ENCODE data around the gene UGT1A5. TPM values are rescaled to one million over a fixed set of nuclear protein-coding genes. Genes with fewer than 3 reads are reported as not detected.

Gene UGT1A5
- total and polyA plus RNA-seq, 4 experiments from 2014 or later = not detected

DNA sequence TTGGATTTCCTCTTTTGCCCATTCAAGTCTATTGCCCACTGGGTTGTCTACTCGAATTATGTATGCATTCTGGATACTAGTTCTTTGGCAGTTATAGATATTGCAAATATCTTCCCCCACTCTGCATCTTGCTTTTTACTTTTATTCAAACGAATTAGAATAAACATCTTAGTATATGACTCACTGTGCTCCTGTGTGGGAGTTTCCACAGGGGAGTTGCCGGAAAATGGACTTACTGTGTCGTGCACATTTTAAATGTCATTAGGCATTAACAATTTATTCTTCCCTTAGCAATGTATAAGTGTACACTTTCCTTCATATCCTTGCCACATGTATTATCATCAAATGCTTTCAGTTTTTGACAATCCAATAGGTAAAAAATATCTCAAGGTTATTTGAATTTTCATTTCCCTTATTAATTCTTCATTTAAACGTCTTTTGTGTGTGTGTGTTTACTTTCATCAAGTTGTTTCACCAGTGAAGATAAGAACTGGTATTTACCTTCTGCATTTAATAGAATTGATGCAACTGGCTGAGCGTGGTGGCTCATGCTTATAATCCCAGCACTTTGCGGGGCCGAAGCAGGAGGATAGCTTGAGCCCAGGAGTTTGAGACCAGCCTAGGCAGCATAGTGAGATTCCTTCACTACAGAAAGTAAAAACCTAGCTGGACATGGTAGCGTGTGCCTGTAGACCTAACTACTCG is 4.6 kb upstream of the UGT1A5 start:
- Mint-ChIP-seq H3K4me3 (no peak overlapping the region), H3K9me3 (peaks cover 0 to 6% (median 1%) of the 10 kb centered on the region in 8 donors), H3K36me3 (no peaks in the 10 kb centered on the region), H3K27me3 (peaks cover 19 to 29% of the 10 kb centered on the region in 2 donors), H3K27ac (no peak overlapping the region), H3K4me1 (no peaks in the 10 kb centered on the region)
- ChIA-PET CTCF (ENCODE audit: partially characterized antibody) (no interaction called here), POLR2A (ENCODE audit: partially characterized antibody) (no interaction called here)
- H3K9me3 ChIP-seq (ENCODE audit: control insufficient read depth in 1 of 2, low read length in 2 of 2) = no peaks in the 10 kb centered on the region
- H3K4me3 ChIP-seq (ENCODE audit: low read length in 2 of 2) = no peak overlapping the region
- H3K36me3 ChIP-seq (ENCODE audit: insufficient read depth, low read length) = no peaks in the 10 kb centered on the region
- H3K4me1 ChIP-seq (ENCODE audit: insufficient read depth, low read length) = no peaks in the 10 kb centered on the region
- DNase-seq = no peak
- H3K27me3 ChIP-seq (ENCODE audit: insufficient read depth, low read length) = no peaks in the 10 kb centered on the region
- intact Hi-C loops (cut with micrococcal nuclease) = no loop called here
- no peak overlapping the region for H3K27ac ChIP-seq (ENCODE audit: low read depth, low read length)

DNA sequence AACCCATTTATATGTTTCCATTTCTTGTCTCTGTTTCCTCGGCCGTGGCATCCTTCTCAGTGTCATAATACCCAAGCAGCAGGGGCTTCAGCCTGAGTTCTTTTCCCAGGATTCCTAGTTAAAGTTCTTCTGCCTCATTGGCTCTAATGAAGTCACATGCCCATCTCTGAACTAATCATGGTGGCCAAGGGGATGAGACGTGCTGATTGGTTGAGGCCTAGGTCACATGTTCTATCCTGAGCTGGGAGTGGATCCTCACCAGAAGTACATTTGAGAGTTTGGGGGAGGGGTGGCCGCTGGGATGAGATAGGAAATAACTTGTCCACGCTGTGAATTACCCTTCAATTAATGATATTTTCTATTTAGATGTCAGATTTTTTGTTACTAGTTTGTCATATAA is 3.8 kb upstream of the UGT1A5 start:
- Mint-ChIP-seq H3K27me3 (peaks cover 25 to 32% of the 10 kb centered on the region in 2 donors), H3K36me3 (no peaks in the 10 kb centered on the region), H3K4me3 (no peak overlapping the region), H3K4me1 (no peaks in the 10 kb centered on the region), H3K27ac (no peak overlapping the region), H3K9me3 (peaks cover 0 to 6% (median 1%) of the 10 kb centered on the region in 8 donors)
- no peak overlapping the region for H3K4me3 ChIP-seq (ENCODE audit: low read length in 2 of 2)
- no peak overlapping the region for H3K27ac ChIP-seq (ENCODE audit: low read depth, low read length)
- H3K9me3 ChIP-seq (ENCODE audit: control insufficient read depth in 1 of 2, low read length in 2 of 2) = no peaks in the 10 kb centered on the region
- intact Hi-C loops (cut with micrococcal nuclease) = no loop called here
- CTCF ChIA-PET (ENCODE audit: partially characterized antibody) = no interaction called here
- no peaks in the 10 kb centered on the region for H3K36me3 ChIP-seq (ENCODE audit: insufficient read depth, low read length)
- DNase-seq = no peak
- no peaks in the 10 kb centered on the region for H3K4me1 ChIP-seq (ENCODE audit: insufficient read depth, low read length)
- POLR2A ChIA-PET (ENCODE audit: partially characterized antibody) = no interaction called here
- no peaks in the 10 kb centered on the region for H3K27me3 ChIP-seq (ENCODE audit: insufficient read depth, low read length)

DNA sequence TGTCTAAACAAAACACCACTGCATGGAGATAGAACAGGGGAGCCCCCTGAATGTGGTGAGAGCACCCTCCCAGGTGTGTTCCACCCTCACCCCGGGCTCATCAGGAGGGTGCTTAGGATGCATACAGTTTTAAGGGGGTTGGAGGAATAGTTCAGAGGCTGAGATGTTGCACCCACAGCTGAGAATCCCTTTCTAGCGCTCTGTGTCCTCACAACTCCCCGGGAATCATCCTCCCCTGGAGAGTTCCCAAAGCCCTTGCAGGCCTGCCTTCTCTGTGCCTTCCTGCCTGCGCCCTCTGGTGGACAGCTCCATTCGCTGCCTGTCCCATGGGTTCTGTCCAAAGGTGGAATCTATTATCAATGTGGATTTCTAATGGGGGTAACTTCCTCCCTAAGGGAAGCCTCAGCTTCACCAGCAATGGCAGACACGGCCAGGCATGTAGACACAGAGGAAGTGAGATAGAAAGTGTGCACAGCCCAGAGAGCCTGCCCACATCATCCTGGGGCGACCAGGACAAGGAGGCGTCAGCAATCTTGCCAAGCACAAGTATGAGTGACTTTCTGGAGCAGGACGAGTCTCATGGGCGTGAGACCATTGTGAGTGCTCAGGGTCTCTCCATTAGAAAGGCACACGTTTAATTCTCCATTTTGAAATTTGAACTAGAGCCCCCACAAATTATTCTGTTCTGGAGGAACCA is 1.2 kb upstream of the UGT1A5 start:
- Histone ChIP-seq H3K9me3 (ENCODE audit: control insufficient read depth in 1 of 2, low read length in 2 of 2) (no peaks in the 10 kb centered on the region), H3K27me3 (ENCODE audit: insufficient read depth, low read length) (no peaks in the 10 kb centered on the region), H3K4me1 (ENCODE audit: insufficient read depth, low read length) (no peaks in the 10 kb centered on the region), H3K27ac (ENCODE audit: low read depth, low read length) (no peak overlapping the region), H3K4me3 (ENCODE audit: low read length in 2 of 2) (no peak overlapping the region), H3K36me3 (ENCODE audit: insufficient read depth, low read length) (no peaks in the 10 kb centered on the region)
- POLR2A ChIA-PET (ENCODE audit: partially characterized antibody) = no interaction called here
- Mint-ChIP-seq H3K27ac (no peak overlapping the region), H3K9me3 (peaks cover 0 to 2% (median 0%) of the 10 kb centered on the region in 8 donors), H3K4me3 (no peak overlapping the region), H3K4me1 (no peaks in the 10 kb centered on the region), H3K27me3 (peaks cover 33% of the 10 kb centered on the region in 2 donors), H3K36me3 (no peaks in the 10 kb centered on the region)
- intact Hi-C loops (cut with micrococcal nuclease) = loop anchor here (5.0 kb wide), 1 partner anchor 1104 kb away; no protein-coding TSS in a partner anchor
- CTCF ChIA-PET (ENCODE audit: partially characterized antibody) = interaction anchor here (0.9 to 1.5 kb wide), 4 partner anchors 10 to 37 kb away, joined by 3 to 4 read pairs (median 3); no protein-coding TSS in a partner anchor
- peak; percentile 32 to 58 (median 44) for DNase-seq

DNA sequence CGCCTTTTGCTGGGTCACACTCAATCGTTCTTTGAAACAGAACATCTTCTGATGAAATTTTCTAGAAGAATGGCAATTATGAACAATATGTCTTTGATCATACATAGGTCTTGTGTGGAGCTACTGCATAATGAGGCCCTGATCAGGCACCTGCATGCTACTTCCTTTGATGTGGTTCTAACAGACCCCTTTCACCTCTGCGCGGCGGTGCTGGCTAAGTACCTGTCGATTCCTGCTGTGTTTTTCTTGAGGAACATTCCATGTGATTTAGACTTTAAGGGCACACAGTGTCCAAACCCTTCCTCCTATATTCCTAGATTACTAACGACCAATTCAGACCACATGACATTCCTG is 532 bp downstream of the UGT1A5 start:
- intact Hi-C loops (cut with micrococcal nuclease) = loop anchor here (5.0 kb wide), 1 partner anchor 1106 kb away; no protein-coding TSS in a partner anchor
- H3K4me3 ChIP-seq (ENCODE audit: low read length in 2 of 2) = no peak overlapping the region
- Mint-ChIP-seq H3K4me1 (no peaks in the 10 kb centered on the region), H3K27ac (peak overlapping the region in 1 of 7 donors; percentile 31), H3K27me3 (peaks cover 24 to 31% of the 10 kb centered on the region in 2 donors), H3K36me3 (no peaks in the 10 kb centered on the region), H3K9me3 (peaks cover 0 to 2% (median 0%) of the 10 kb centered on the region in 8 donors), H3K4me3 (no peak overlapping the region)
- H3K36me3 ChIP-seq (ENCODE audit: insufficient read depth, low read length) = no peaks in the 10 kb centered on the region
- ChIA-PET CTCF (ENCODE audit: partially characterized antibody) (no interaction called here), POLR2A (ENCODE audit: partially characterized antibody) (no interaction called here)
- no peaks in the 10 kb centered on the region for H3K9me3 ChIP-seq (ENCODE audit: control insufficient read depth in 1 of 2, low read length in 2 of 2)
- no peak for DNase-seq
- no peak overlapping the region for H3K27ac ChIP-seq (ENCODE audit: low read depth, low read length)
- H3K27me3 ChIP-seq (ENCODE audit: insufficient read depth, low read length) = no peaks in the 10 kb centered on the region
- H3K4me1 ChIP-seq (ENCODE audit: insufficient read depth, low read length) = no peaks in the 10 kb centered on the region

DNA sequence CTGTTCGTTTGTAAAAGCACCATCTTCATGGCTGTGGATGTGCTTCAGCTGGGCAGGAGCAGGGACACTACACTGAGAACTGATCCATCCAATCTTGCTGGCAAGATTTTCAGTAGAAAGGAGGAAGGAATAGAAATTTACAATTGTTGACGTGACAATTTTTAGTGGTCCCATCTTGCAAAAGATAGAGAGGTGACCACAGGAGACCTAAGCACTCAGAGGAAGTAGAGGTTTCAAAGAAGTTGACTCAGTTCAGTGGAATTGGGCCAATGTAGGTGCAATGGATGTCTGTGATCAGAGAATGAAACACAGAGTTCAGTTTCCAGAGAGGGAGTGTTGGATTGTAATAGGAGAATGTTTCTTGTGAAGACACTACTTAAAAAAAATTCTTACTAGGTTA is 1.4 kb downstream of the UGT1A5 start:
- Mint-ChIP-seq H3K27ac (no peak overlapping the region), H3K27me3 (peaks cover 26 to 31% of the 10 kb centered on the region in 2 donors), H3K9me3 (peaks cover 0 to 2% (median 0%) of the 10 kb centered on the region in 8 donors), H3K36me3 (no peaks in the 10 kb centered on the region), H3K4me3 (no peak overlapping the region), H3K4me1 (no peaks in the 10 kb centered on the region)
- Histone ChIP-seq H3K9me3 (ENCODE audit: control insufficient read depth in 1 of 2, low read length in 2 of 2) (no peaks in the 10 kb centered on the region), H3K36me3 (ENCODE audit: insufficient read depth, low read length) (no peaks in the 10 kb centered on the region), H3K27ac (ENCODE audit: low read depth, low read length) (no peak overlapping the region), H3K4me1 (ENCODE audit: insufficient read depth, low read length) (no peaks in the 10 kb centered on the region), H3K27me3 (ENCODE audit: insufficient read depth, low read length) (no peaks in the 10 kb centered on the region), H3K4me3 (ENCODE audit: low read length in 2 of 2) (no peak overlapping the region)
- POLR2A ChIA-PET (ENCODE audit: partially characterized antibody) = no interaction called here
- CTCF ChIA-PET (ENCODE audit: partially characterized antibody) = no interaction called here
- DNase-seq = no peak
- intact Hi-C loops (cut with micrococcal nuclease) = loop anchor here (5.0 kb wide), 1 partner anchor 1107 kb away; no protein-coding TSS in a partner anchor

DNA sequence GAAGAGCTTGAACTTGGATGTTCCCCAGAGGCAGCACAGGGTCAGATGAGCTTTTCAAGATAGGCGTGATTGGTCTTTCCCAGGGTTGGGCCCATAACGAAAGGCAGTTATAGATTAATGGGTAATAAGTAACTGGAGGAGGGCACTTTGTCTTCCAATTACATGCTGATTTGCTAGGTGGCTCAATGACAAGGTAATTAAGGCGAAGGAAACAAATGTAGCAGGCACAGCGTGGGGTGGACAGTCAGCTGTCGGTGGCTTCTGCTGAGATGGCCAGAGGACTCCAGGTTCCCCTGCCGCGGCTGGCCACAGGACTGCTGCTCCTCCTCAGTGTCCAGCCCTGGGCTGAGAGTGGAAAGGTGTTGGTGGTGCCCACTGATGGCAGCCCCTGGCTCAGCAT is 5.8 kb downstream of the UGT1A5 start, which contains the start of gene UGT1A4:
Gene UGT1A4 (plus strand): TSS at position 185 of the 400 bp plus-strand sequence. CDS start 85 bp downstream, at position 270.
- intact Hi-C loops (cut with micrococcal nuclease) = no loop called here
- H3K27me3 ChIP-seq (ENCODE audit: insufficient read depth, low read length) = no peaks in the 10 kb centered on the region
- Mint-ChIP-seq H3K9me3 (peaks cover 0 to under 1% (median 0%) of the 10 kb centered on the region in 8 donors), H3K4me3 (no peak within 1 kb of the TSS), H3K4me1 (no peaks in the 10 kb centered on the region), H3K36me3 (no peaks in the 10 kb centered on the region), H3K27ac (no peak within 1 kb of the TSS), H3K27me3 (peaks cover 18 to 28% of the 10 kb centered on the region in 2 donors)
- no peak within 1 kb of the TSS for H3K4me3 ChIP-seq (ENCODE audit: low read length in 2 of 2)
- ChIA-PET POLR2A (ENCODE audit: partially characterized antibody) (no interaction called here), CTCF (ENCODE audit: partially characterized antibody) (no interaction called here)
- no peaks in the 10 kb centered on the region for H3K4me1 ChIP-seq (ENCODE audit: insufficient read depth, low read length)
- no peaks in the 10 kb centered on the region for H3K9me3 ChIP-seq (ENCODE audit: control insufficient read depth in 1 of 2, low read length in 2 of 2)
- H3K27ac ChIP-seq (ENCODE audit: low read depth, low read length) = no peak within 1 kb of the TSS
- no peak for DNase-seq
- no peaks in the 10 kb centered on the region for H3K36me3 ChIP-seq (ENCODE audit: insufficient read depth, low read length)

DNA sequence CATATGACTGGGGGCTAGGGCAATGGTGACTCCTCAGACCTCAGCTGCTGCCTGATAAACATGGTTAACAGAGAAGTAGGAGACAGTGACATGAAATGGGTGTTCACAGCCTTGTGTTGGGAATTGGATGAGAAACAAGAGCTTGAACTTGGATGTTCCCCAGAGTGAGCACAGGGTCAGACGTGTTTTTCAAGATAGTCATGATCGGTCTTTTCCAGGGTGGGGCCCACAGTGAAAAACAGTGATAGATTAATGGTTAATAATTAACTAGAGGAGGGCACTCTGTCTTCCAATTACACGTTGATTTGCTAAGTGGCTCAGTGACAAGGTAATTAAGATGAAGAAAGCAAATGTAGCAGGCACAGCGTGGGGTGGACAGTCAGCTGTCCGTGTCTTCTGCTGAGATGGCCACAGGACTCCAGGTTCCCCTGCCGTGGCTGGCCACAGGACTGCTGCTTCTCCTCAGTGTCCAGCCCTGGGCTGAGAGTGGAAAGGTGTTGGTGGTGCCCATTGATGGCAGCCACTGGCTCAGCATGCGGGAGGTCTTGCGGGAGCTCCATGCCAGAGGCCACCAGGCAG is 16.1 kb downstream of the UGT1A5 start, which contains the start of gene UGT1A3:
Gene UGT1A3 (plus strand): TSS at position 320 of the 579 bp plus-strand sequence. CDS start 85 bp downstream, at position 405.
- Histone ChIP-seq H3K4me3 (ENCODE audit: low read length in 2 of 2) (no peak within 1 kb of the TSS), H3K4me1 (ENCODE audit: insufficient read depth, low read length) (no peaks in the 10 kb centered on the region), H3K9me3 (ENCODE audit: control insufficient read depth in 1 of 2, low read length in 2 of 2) (no peaks in the 10 kb centered on the region), H3K27ac (ENCODE audit: low read depth, low read length) (no peak within 1 kb of the TSS), H3K36me3 (ENCODE audit: insufficient read depth, low read length) (no peaks in the 10 kb centered on the region), H3K27me3 (ENCODE audit: insufficient read depth, low read length) (no peaks in the 10 kb centered on the region)
- intact Hi-C loops (cut with micrococcal nuclease) = no loop called here
- H3K9me3 Mint-ChIP-seq = peaks cover 0 to 3% (median 0%) of the 10 kb centered on the region in 8 donors
- no peaks in the 10 kb centered on the region for H3K36me3 Mint-ChIP-seq
- no peak within 1 kb of the TSS for H3K27ac Mint-ChIP-seq
- DNase-seq = no peak
- no peak within 1 kb of the TSS for H3K4me3 Mint-ChIP-seq
- POLR2A ChIA-PET (ENCODE audit: partially characterized antibody) = no interaction called here
- peaks cover 12 to 17% of the 10 kb centered on the region in 2 donors for H3K27me3 Mint-ChIP-seq
- CTCF ChIA-PET (ENCODE audit: partially characterized antibody) = no interaction called here
- H3K4me1 Mint-ChIP-seq = no peaks in the 10 kb centered on the region
